Bronchial epithelial cell (primary cell): ENCODE results near the gene SLIT3. TPM values are rescaled to one million over a fixed set of nuclear protein-coding genes. Genes with fewer than 3 reads are reported as not detected.

ENCODE experiments used
- DNase-seq: peaks from one replicate; pipeline ENCODE4 v3.0.0-alpha.2; 2010; ENCODE audit warnings: low read depth
- FAIRE-seq: peaks from 2 replicates; lab custom pipeline; 2011; peaks lifted over from hg19 to GRCh38; lab: Jason Lieb, UNC
- H3K27me3 ChIP-seq: 2 replicates; pipeline ENCODE4 v1.5.1; 2011; ENCODE audit warnings: low read length; ENCODE audit not compliant: control insufficient read depth, insufficient read depth
- H3K36me3 ChIP-seq: 2 replicates; pipeline ENCODE4 v1.5.1; 2011; ENCODE audit warnings: low read length; ENCODE audit not compliant: control insufficient read depth, insufficient read depth
- H3K4me3 ChIP-seq: 2 replicates; pipeline ENCODE4 v1.5.1; 2011; ENCODE audit warnings: mild to moderate bottlenecking, low read depth, low read length, control low read depth
- total RNA-seq: library from RNA; depleted of rRNA; stranded (reverse); fragments of >200 nt; gene quantifications from 2 replicates; pipeline ENCODE4 v1.2.1, GENCODE V29; 2014
- TF ChIP-seq, protein P1 (sequence below): IDR thresholded peaks from 2 replicates; pipeline ENCODE4 v1.5.1; 2011; ENCODE audit warnings: mild to moderate bottlenecking, moderate library complexity, low read length, control low read depth, inconsistent platforms; ENCODE audit not compliant: insufficient read depth, severe bottlenecking

Gene SLIT3
- total RNA-seq, 1 donor from 2014 or later: 0.79 TPM

DNA sequence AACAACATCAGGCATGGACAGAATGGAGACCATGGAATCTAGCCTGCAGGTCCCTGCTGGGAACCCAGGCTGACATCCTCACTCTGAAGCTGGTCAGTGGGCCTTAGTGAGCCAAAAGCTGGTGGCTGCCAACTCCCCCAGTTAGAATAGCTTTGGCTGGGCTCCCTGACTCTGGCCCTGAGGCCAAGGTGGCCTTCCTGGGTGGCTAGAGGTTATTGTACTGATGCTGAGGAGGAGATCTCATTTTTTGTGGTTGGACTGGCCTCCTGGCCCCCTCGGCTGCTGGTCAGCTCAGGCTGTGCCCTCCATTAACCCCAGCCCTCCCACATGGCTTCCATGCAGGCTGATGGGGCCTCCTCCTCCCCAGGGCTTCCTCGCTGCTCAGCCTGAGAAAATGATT is 620.5 kb downstream of the SLIT3 start:
- TF ChIP-seq, protein P1, sequence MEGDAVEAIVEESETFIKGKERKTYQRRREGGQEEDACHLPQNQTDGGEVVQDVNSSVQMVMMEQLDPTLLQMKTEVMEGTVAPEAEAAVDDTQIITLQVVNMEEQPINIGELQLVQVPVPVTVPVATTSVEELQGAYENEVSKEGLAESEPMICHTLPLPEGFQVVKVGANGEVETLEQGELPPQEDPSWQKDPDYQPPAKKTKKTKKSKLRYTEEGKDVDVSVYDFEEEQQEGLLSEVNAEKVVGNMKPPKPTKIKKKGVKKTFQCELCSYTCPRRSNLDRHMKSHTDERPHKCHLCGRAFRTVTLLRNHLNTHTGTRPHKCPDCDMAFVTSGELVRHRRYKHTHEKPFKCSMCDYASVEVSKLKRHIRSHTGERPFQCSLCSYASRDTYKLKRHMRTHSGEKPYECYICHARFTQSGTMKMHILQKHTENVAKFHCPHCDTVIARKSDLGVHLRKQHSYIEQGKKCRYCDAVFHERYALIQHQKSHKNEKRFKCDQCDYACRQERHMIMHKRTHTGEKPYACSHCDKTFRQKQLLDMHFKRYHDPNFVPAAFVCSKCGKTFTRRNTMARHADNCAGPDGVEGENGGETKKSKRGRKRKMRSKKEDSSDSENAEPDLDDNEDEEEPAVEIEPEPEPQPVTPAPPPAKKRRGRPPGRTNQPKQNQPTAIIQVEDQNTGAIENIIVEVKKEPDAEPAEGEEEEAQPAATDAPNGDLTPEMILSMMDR: no peak
- Histone ChIP-seq H3K36me3 (no peaks in the 10 kb centered on the region), H3K27me3 (no peaks in the 10 kb centered on the region), H3K4me3 (no peak overlapping the region)
- no peak for DNase-seq
- no peak for FAIRE-seq

DNA sequence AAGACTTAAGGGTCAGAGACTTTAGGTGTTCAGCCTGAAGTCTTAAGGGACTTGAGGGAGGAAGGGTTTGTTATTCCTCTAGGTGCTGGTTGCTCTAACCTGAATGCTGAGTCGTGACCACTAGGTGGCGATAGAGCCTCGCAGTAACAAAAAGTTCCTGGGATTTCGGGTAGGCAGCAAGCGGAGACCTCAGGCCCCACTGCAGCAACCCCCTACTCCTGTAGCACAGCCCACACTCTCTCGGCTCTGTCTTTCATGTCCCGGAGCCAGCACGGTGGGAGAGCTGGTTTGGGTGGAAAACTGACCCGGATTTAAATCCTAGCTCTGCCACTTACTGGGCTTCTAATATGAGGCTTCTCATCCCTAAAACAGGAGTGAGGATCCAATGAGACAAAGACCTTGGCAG is 621.4 kb downstream of the SLIT3 start:
- peak; percentile 69 for DNase-seq
- TF ChIP-seq, protein P1: peak; percentile 89
- peak; percentile 70 for FAIRE-seq
- Histone ChIP-seq H3K36me3 (no peaks in the 10 kb centered on the region), H3K27me3 (no peaks in the 10 kb centered on the region), H3K4me3 (no peak overlapping the region)

DNA sequence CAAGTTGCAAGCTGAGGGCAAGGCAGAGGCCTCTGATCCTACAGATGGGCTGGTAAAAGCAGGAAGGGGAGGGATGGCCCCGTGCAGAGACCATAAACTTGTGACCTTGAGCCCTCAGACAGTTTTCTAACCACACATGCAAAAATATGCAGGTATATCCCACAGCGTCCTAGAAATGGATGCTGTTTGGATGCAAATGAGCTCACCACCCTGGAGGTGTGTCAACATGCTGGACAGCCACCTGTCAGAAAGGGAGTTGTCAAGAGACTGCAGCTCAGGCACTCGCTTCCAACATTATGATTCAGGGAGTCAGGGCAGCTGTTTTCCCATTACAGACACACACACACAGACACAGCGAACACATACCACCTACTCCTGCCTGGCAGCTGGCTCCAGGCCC is 624.4 kb downstream of the SLIT3 start:
- TF ChIP-seq, protein P1: no peak
- Histone ChIP-seq H3K27me3 (no peaks in the 10 kb centered on the region), H3K4me3 (no peak overlapping the region), H3K36me3 (no peaks in the 10 kb centered on the region)
- DNase-seq (no peak), FAIRE-seq (peak; percentile 28)

DNA sequence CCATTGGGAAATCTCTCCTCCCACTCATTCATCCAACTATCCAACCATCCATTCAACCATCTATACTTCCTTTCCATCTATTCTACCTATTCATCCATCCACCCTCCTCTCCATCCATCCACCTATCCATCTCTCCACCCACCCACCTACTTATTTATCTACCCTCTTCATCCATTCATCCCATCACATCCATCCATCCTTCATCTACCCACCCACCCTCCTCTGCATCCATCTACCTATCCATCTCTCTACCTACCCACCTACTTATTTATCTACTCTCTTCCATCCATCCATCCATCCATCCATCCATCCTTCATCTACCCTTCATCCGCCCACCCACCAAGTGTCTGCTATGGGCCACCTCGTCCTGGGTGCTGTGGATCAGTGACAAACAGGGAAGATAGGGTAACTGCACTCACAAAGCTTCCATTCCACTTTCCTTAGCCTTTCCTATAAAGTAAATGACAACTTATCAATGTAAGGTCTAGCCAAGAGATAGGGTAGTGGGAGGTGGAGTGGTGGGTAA is 625.0 kb downstream of the SLIT3 start:
- no peaks in the 10 kb centered on the region for H3K36me3 ChIP-seq
- no peak for DNase-seq
- no peak overlapping the region for H3K4me3 ChIP-seq
- TF ChIP-seq, protein P1: no peak
- no peaks in the 10 kb centered on the region for H3K27me3 ChIP-seq
- no peak for FAIRE-seq

DNA sequence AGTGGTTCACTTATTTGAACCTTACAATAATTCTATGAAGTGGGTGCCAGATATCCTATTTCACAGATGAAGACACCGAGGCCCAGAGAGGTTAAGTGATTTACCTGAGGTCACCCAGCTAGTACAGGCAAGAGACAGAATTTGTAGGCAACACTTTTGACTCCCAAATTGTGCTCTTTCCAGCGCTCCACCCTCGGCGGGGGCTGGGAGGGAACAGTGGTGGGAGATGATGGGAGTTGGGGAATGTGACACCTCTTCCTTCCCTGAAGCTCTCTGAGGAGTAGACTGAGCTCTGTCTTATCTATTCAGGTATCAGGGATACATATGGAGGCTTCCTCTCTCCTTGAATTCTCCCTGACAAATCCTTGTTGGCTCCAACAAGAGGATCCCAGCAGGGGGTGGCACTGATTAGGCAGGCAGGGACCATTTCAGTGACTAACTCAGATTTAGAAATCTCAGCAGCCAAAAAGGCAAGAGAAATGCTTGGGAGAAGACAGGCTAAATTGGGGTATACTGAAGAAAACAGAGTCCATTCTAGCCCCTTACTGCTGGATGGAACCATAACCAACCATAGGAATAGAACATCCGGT is 626.0 kb downstream of the SLIT3 start:
- Histone ChIP-seq H3K36me3 (no peaks in the 10 kb centered on the region), H3K4me3 (no peak overlapping the region), H3K27me3 (no peaks in the 10 kb centered on the region)
- FAIRE-seq: no peak
- DNase-seq: no peak
- TF ChIP-seq, protein P1: no peak

DNA sequence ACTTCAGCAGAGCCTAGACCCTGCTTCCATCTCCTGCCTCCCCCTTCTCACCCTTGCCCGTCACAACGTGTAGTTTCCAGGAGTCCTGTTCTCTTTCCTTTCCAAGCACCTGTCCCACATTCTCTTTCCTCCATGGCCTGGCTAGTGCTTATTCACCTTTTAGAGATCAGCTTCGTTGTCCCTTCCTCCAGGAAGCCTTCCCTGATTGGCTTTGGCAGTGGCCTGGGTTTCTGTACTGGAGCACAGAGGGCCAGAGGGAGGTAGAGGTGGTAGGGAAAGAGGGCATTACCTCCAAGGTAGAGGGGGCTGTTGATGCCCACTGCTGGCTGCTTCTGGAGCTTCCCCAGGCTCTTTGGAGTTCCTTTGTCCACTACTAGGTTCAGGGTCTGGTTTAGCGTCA is 628.1 kb downstream of the SLIT3 start:
- Histone ChIP-seq H3K4me3 (no peak overlapping the region), H3K27me3 (no peaks in the 10 kb centered on the region), H3K36me3 (no peaks in the 10 kb centered on the region)
- TF ChIP-seq, protein P1: no peak
- DNase-seq (no peak), FAIRE-seq (no peak)
